Measurements from ENCODE around the gene RAD51B. TPM values are rescaled to one million over a fixed set of nuclear protein-coding genes. Genes with fewer than 3 reads are reported as not detected.

The RAD51B gene
- total RNA-seq, 1 experiment from 2014 or later, result 29.9 TPM

GRCh38 chr14:68268719-68269118, 449.1 kb downstream of the RAD51B start:
- no peak for DNase-seq
- no peak overlapping the region for H3K27ac ChIP-seq
- H3K9me3 ChIP-seq (ENCODE audit: insufficient read depth, low read depth), result no peaks in the 10 kb centered on the region
- no peak overlapping the region for H3K4me3 ChIP-seq
- H3K27me3 ChIP-seq (ENCODE audit: insufficient read depth, low read depth), result no peaks in the 10 kb centered on the region
- no peaks in the 10 kb centered on the region for H4K20me1 ChIP-seq (ENCODE audit: insufficient read depth)
- ChIA-PET POLR2A (ENCODE audit: unreplicated experiment) (no interaction called here), CTCF (no interaction called here)
- intact Hi-C loops (cut with micrococcal nuclease; ENCODE audit: unreplicated experiment), result no loop called here
- H3K4me1 ChIP-seq (replicated peaks; ENCODE audit: insufficient read depth), result no peaks in the 10 kb centered on the region
- no peak overlapping the region for H3K4me2 ChIP-seq
- H3K9me2 ChIP-seq (ENCODE audit: insufficient read depth), result no peaks in the 10 kb centered on the region
- H3F3A ChIP-seq (ENCODE audit: insufficient read depth, low read depth), result no peaks in the 10 kb centered on the region; the same call in 1 of the 2 replicates
- BruUV-seq (replicated peaks), result no TSS peak
- no peak overlapping the region for H2AFZ ChIP-seq
- TF ChIP-seq EZH2 (IDR thresholded peaks at IDR 0.05; ENCODE audit: low read depth), result no peak
- TF ChIP-seq, protein P1, sequence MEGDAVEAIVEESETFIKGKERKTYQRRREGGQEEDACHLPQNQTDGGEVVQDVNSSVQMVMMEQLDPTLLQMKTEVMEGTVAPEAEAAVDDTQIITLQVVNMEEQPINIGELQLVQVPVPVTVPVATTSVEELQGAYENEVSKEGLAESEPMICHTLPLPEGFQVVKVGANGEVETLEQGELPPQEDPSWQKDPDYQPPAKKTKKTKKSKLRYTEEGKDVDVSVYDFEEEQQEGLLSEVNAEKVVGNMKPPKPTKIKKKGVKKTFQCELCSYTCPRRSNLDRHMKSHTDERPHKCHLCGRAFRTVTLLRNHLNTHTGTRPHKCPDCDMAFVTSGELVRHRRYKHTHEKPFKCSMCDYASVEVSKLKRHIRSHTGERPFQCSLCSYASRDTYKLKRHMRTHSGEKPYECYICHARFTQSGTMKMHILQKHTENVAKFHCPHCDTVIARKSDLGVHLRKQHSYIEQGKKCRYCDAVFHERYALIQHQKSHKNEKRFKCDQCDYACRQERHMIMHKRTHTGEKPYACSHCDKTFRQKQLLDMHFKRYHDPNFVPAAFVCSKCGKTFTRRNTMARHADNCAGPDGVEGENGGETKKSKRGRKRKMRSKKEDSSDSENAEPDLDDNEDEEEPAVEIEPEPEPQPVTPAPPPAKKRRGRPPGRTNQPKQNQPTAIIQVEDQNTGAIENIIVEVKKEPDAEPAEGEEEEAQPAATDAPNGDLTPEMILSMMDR (conservative IDR thresholded peaks at IDR 0.05), result no peak
- no peaks in the 10 kb centered on the region for H3K36me3 ChIP-seq (ENCODE audit: low read depth)
- no peaks in the 10 kb centered on the region for H3K79me2 ChIP-seq (ENCODE audit: low read depth)

GRCh38 chr14:68269136-68269927, 449.8 kb downstream of the RAD51B start:
- ChIA-PET CTCF (no interaction called here), POLR2A (ENCODE audit: unreplicated experiment) (no interaction called here)
- Histone ChIP-seq H3K4me2 (no peak overlapping the region), H3K27ac (no peak overlapping the region), H3K4me1 (replicated peaks; ENCODE audit: insufficient read depth) (no peaks in the 10 kb centered on the region), H3K36me3 (ENCODE audit: low read depth) (no peaks in the 10 kb centered on the region), H3K9me2 (ENCODE audit: insufficient read depth) (no peaks in the 10 kb centered on the region; the same call in 1 of the 2 replicates), H3K4me3 (no peak overlapping the region), H3K79me2 (ENCODE audit: low read depth) (no peaks in the 10 kb centered on the region), H4K20me1 (ENCODE audit: insufficient read depth) (no peaks in the 10 kb centered on the region), H3K9me3 (ENCODE audit: insufficient read depth, low read depth) (no peaks in the 10 kb centered on the region), H2AFZ (no peak overlapping the region), H3K27me3 (ENCODE audit: insufficient read depth, low read depth) (no peaks in the 10 kb centered on the region), H3F3A (ENCODE audit: insufficient read depth, low read depth) (no peaks in the 10 kb centered on the region; the same call in 1 of the 2 replicates)
- BruUV-seq (replicated peaks), result no TSS peak
- no peak for DNase-seq
- intact Hi-C loops (cut with micrococcal nuclease; ENCODE audit: unreplicated experiment), result no loop called here
- TF ChIP-seq EZH2 (IDR thresholded peaks at IDR 0.05; ENCODE audit: low read depth), result no peak
- TF ChIP-seq, protein P1 (conservative IDR thresholded peaks at IDR 0.05), result no peak

DNA sequence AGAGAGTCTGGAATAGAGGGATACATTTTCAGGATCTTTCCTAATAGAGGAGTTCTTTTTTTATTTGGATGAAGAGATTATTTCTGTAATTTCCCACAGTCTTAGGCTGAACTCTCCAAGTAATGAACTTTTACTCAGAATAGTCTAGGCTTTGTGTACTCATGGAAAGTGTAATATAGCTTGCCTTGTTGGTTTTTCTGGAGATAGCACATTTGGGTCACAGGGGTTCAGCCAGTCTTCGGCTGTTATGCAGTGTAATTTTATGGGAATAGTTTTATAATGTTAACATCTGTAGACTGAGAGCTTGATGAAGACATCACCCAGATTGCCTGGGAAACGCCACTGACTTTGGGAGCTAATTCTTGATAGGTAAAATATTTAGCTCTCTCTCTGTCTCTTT, 450.8 kb downstream of the RAD51B start:
- no peak for DNase-seq
- no peaks in the 10 kb centered on the region; the same call in 1 of the 2 replicates for H3F3A ChIP-seq (ENCODE audit: insufficient read depth, low read depth)
- H2AFZ ChIP-seq, result no peak overlapping the region
- no peaks in the 10 kb centered on the region for H3K27me3 ChIP-seq (ENCODE audit: insufficient read depth, low read depth)
- no peaks in the 10 kb centered on the region for H3K36me3 ChIP-seq (ENCODE audit: low read depth)
- H3K27ac ChIP-seq, result no peak overlapping the region
- no peak for TF ChIP-seq EZH2 (IDR thresholded peaks at IDR 0.05; ENCODE audit: low read depth)
- TF ChIP-seq, protein P1 (conservative IDR thresholded peaks at IDR 0.05), result no peak
- H3K4me2 ChIP-seq, result no peak overlapping the region
- no TSS peak for BruUV-seq (replicated peaks)
- intact Hi-C loops (cut with micrococcal nuclease; ENCODE audit: unreplicated experiment), result no loop called here
- CTCF ChIA-PET, result no interaction called here
- no peaks in the 10 kb centered on the region for H4K20me1 ChIP-seq (ENCODE audit: insufficient read depth)
- H3K4me1 ChIP-seq (replicated peaks; ENCODE audit: insufficient read depth), result no peaks in the 10 kb centered on the region
- no peaks in the 10 kb centered on the region for H3K9me3 ChIP-seq (ENCODE audit: insufficient read depth, low read depth)
- no peak overlapping the region for H3K4me3 ChIP-seq
- H3K9me2 ChIP-seq (ENCODE audit: insufficient read depth), result no peaks in the 10 kb centered on the region; the same call in 1 of the 2 replicates
- H3K79me2 ChIP-seq (ENCODE audit: low read depth), result no peaks in the 10 kb centered on the region
- POLR2A ChIA-PET (ENCODE audit: unreplicated experiment), result interaction anchor here (0.5 kb wide), 1 partner anchor 20 kb away, joined by 3 read pairs; no protein-coding TSS in a partner anchor
